ENCODE data around the gene ITSN1. TPM values are rescaled to one million over a fixed set of nuclear protein-coding genes. Genes with fewer than 3 reads are reported as not detected.

Gene ITSN1
- total RNA-seq, 1 donor from 2014 or later: 68.2 TPM

GRCh38 chr21:33931799-33932390 lies 289.6 kb downstream of the ITSN1 start:
- TF ChIP-seq CTCF (IDR thresholded peaks at IDR 0.05; ENCODE audit: unreplicated experiment): no peak
- Mint-ChIP-seq H3K36me3 (ENCODE audit: low read depth, unreplicated experiment) (no peaks in the 10 kb centered on the region), H3K4me3 (ENCODE audit: unreplicated experiment) (peak overlapping the region; percentile 85), H3K27ac (ENCODE audit: unreplicated experiment) (no peak overlapping the region), H3K9me3 (ENCODE audit: unreplicated experiment) (no peaks in the 10 kb centered on the region), H3K4me1 (ENCODE audit: unreplicated experiment) (peaks cover 6% of the 10 kb centered on the region), H3K27me3 (ENCODE audit: unreplicated experiment) (no peaks in the 10 kb centered on the region)
- no peak for DNase-seq (ENCODE audit: low spot score)

- DNase-seq (ENCODE audit: low spot score): no peak
- H3K36me3 Mint-ChIP-seq (ENCODE audit: low read depth, unreplicated experiment): no peaks in the 10 kb centered on the region
- TF ChIP-seq CTCF (IDR thresholded peaks at IDR 0.05; ENCODE audit: unreplicated experiment): no peak
- H3K4me3 Mint-ChIP-seq (ENCODE audit: unreplicated experiment): no peak overlapping the region
- H3K9me3 Mint-ChIP-seq (ENCODE audit: unreplicated experiment): no peaks in the 10 kb centered on the region
- H3K4me1 Mint-ChIP-seq (ENCODE audit: unreplicated experiment): peaks cover 6% of the 10 kb centered on the region
- H3K27ac Mint-ChIP-seq (ENCODE audit: unreplicated experiment): no peak overlapping the region
- H3K27me3 Mint-ChIP-seq (ENCODE audit: unreplicated experiment): no peaks in the 10 kb centered on the region
Measured at GRCh38 chr21:33932731-33933130, 290.4 kb downstream of the ITSN1 start.

GRCh38 chr21:33936301-33937038 lies 294.2 kb downstream of the ITSN1 start:
- H3K4me3 Mint-ChIP-seq (ENCODE audit: unreplicated experiment): no peak overlapping the region
- H3K36me3 Mint-ChIP-seq (ENCODE audit: low read depth, unreplicated experiment): no peaks in the 10 kb centered on the region
- TF ChIP-seq CTCF (IDR thresholded peaks at IDR 0.05; ENCODE audit: unreplicated experiment): no peak
- H3K27me3 Mint-ChIP-seq (ENCODE audit: unreplicated experiment): no peaks in the 10 kb centered on the region
- no peaks in the 10 kb centered on the region for H3K9me3 Mint-ChIP-seq (ENCODE audit: unreplicated experiment)
- DNase-seq (ENCODE audit: low spot score): no peak
- H3K4me1 Mint-ChIP-seq (ENCODE audit: unreplicated experiment): peaks cover 9% of the 10 kb centered on the region
- H3K27ac Mint-ChIP-seq (ENCODE audit: unreplicated experiment): no peak overlapping the region

- Mint-ChIP-seq H3K9me3 (ENCODE audit: unreplicated experiment) (no peaks in the 10 kb centered on the region), H3K27me3 (ENCODE audit: unreplicated experiment) (no peaks in the 10 kb centered on the region), H3K36me3 (ENCODE audit: low read depth, unreplicated experiment) (no peaks in the 10 kb centered on the region), H3K4me3 (ENCODE audit: unreplicated experiment) (no peak overlapping the region), H3K27ac (ENCODE audit: unreplicated experiment) (no peak overlapping the region), H3K4me1 (ENCODE audit: unreplicated experiment) (peaks cover 5% of the 10 kb centered on the region)
- TF ChIP-seq CTCF (IDR thresholded peaks at IDR 0.05; ENCODE audit: unreplicated experiment): no peak
- DNase-seq (ENCODE audit: low spot score): no peak
Measured at GRCh38 chr21:33937146-33937545, 294.8 kb downstream of the ITSN1 start.

GRCh38 chr21:33937931-33938339 lies 295.6 kb downstream of the ITSN1 start:
- peaks cover 5% of the 10 kb centered on the region for H3K4me1 Mint-ChIP-seq (ENCODE audit: unreplicated experiment)
- H3K27me3 Mint-ChIP-seq (ENCODE audit: unreplicated experiment): no peaks in the 10 kb centered on the region
- H3K27ac Mint-ChIP-seq (ENCODE audit: unreplicated experiment): no peak overlapping the region
- H3K4me3 Mint-ChIP-seq (ENCODE audit: unreplicated experiment): no peak overlapping the region
- no peaks in the 10 kb centered on the region for H3K36me3 Mint-ChIP-seq (ENCODE audit: low read depth, unreplicated experiment)
- no peaks in the 10 kb centered on the region for H3K9me3 Mint-ChIP-seq (ENCODE audit: unreplicated experiment)
- no peak for TF ChIP-seq CTCF (IDR thresholded peaks at IDR 0.05; ENCODE audit: unreplicated experiment)
- DNase-seq (ENCODE audit: low spot score): no peak
